Thyroid gland (tissue), 4 donors: ENCODE measurements around the gene PIGO. TPM values are rescaled to one million over a fixed set of nuclear protein-coding genes. Genes with fewer than 3 reads are reported as not detected.

Experiments
- DNase-seq, 2 donors: peaks; one replicate each; pipeline ENCODE4 v3.0.0-alpha.2; 2019
- H3K27ac ChIP-seq, 3 donors: fragments of 200-600 bp; sonication (generic); 1 replicate in 2 of 3; 2 replicates in 1 of 3; pipeline ENCODE4 v1.5.1; 2016 to 2019; ENCODE audit warnings: mild to moderate bottlenecking in 1 of 3, moderate library complexity in 1 of 3
- H3K27me3 ChIP-seq: fragments of 200-600 bp; sonication (generic); one replicate; pipeline ENCODE4 v1.5.1; 2019
- H3K36me3 ChIP-seq, 2 donors: fragments of 200-600 bp; sonication (generic); one replicate each; pipeline ENCODE4 v1.5.1; 2016 to 2019
- H3K4me1 ChIP-seq, 2 donors: fragments of 200-600 bp; sonication (generic); one replicate each; pipeline ENCODE4 v1.5.1; 2017 to 2019
- H3K4me3 ChIP-seq, 3 donors: fragments of 200-600 bp; sonication (generic); replicated peaks in 1 of 3; 1 replicate in 2 of 3; 2 replicates in 1 of 3; pipeline ENCODE4 v1.5.1; 2016; ENCODE audit warnings: mild to moderate bottlenecking in 1 of 3
- H3K9me3 ChIP-seq: fragments of 200-600 bp; sonication (generic); one replicate; pipeline ENCODE4 v1.5.1; 2017
- CTCF ChIP-seq, 6 experiments: fragments of 200-600 bp in 3 of 6; fragments of 450-650 bp in 3 of 6; sonication (generic) in 3 of 6; IDR thresholded peaks; one replicate each; pipeline ENCODE4 v1.5.1; 2016 to 2019; ENCODE audit warnings: antibody characterized with exemption in 6 of 6, mild to moderate bottlenecking in 2 of 6, inconsistent platforms in 1 of 6, moderate library complexity in 1 of 6
- POLR2A ChIP-seq, 2 donors: fragments of 450-650 bp; IDR thresholded peaks; one replicate each; pipeline ENCODE4 v1.6.1; 2017; ENCODE audit warnings: antibody characterized with exemption in 2 of 2, mild to moderate bottlenecking in 2 of 2, moderate library complexity in 1 of 2
- WGBS, 2 donors: methylation state at CpG; one replicate each; pipeline ENCODE4 v1.1.5; 2017; 5-methylcytosine and 5-hydroxymethylcytosine counted together
- intact Hi-C: fragments of 100-400 bp; cut with DNase I; formaldehyde crosslinking; loops from one replicate; pipeline ENCODE4 v1.15.1; 2023
- total RNA-seq, 4 donors: library from RNA; depleted of rRNA; stranded (reverse); fragments of >200 nt; gene quantifications; one replicate each; pipeline ENCODE4 v1.2.3, GENCODE V29; 2016

Gene PIGO
- total RNA-seq, 4 donors from 2014 or later = 20.8 to 50.5 (median 39.4) TPM

GRCh38 chr9:35102769-35103659 lies 6.6 kb upstream of the PIGO start, which contains the start of gene STOML2:
Gene STOML2, minus strand, starts transcription at chr9:35103131. Its CDS starts 37 bp downstream, at chr9:35103094.
- WGBS, 2 donors = 1 to 2% methylated on average over 45 to 55 of the region's 57 CpGs
- peak; percentile 97 for DNase-seq
- Histone ChIP-seq H3K4me1 (peaks cover 14 to 16% of the 10 kb centered on the region in 2 donors), H3K27me3 (no peaks in the 10 kb centered on the region), H3K36me3 (peaks cover 44 to 48% of the 10 kb centered on the region in 2 donors), H3K4me3 (peak within 1 kb of the TSS in 2 of 3 donors; percentile 51 to 60), H3K27ac (peak within 1 kb of the TSS; percentile 61 to 86 (median 72)), H3K9me3 (no peaks in the 10 kb centered on the region)
- TF ChIP-seq POLR2A (IDR thresholded peaks at IDR 0.05) = peak in 1 of 2 donors; percentile 74
- TF ChIP-seq CTCF (IDR thresholded peaks at IDR 0.05) = no peak
- intact Hi-C loops = no loop called here

- H3K27me3 ChIP-seq = no peaks in the 10 kb centered on the region
- peaks cover 14 to 16% of the 10 kb centered on the region in 2 donors for H3K4me1 ChIP-seq
- peaks cover 38 to 43% of the 10 kb centered on the region in 2 donors for H3K36me3 ChIP-seq
- 0 to 3% methylated on average over 8 to 10 of the region's 10 CpGs for WGBS, 2 donors
- no peak for DNase-seq
- peak overlapping the region in 2 of 3 donors; percentile 51 to 60 for H3K4me3 ChIP-seq
- TF ChIP-seq CTCF (IDR thresholded peaks at IDR 0.05) (no peak), POLR2A (IDR thresholded peaks at IDR 0.05) (no peak)
- peak overlapping the region in 2 of 3 donors; percentile 72 to 86 for H3K27ac ChIP-seq
- intact Hi-C loops = no loop called here
- H3K9me3 ChIP-seq = no peaks in the 10 kb centered on the region
These were observed 6.0 kb upstream of the PIGO start for GRCh38 chr9:35102465-35102768.

- H3K9me3 ChIP-seq = no peaks in the 10 kb centered on the region
- intact Hi-C loops = no loop called here
- H3K36me3 ChIP-seq = peaks cover 10 to 22% of the 10 kb centered on the region in 2 donors
- no peak overlapping the region for H3K4me3 ChIP-seq
- DNase-seq = no peak
- TF ChIP-seq POLR2A (IDR thresholded peaks at IDR 0.05) = no peak
- TF ChIP-seq CTCF (IDR thresholded peaks at IDR 0.05) = no peak
- H3K27me3 ChIP-seq = no peaks in the 10 kb centered on the region
- peaks cover 12 to 19% of the 10 kb centered on the region in 2 donors for H3K4me1 ChIP-seq
- WGBS, 2 donors = 86 to 92% methylated on average over 3 of the region's 3 CpGs
- H3K27ac ChIP-seq = no peak overlapping the region
These were observed 1.2 kb upstream of the PIGO start for GRCh38 chr9:35097573-35097972.

- Histone ChIP-seq H3K9me3 (no peaks in the 10 kb centered on the region), H3K4me3 (no peak overlapping the region), H3K27ac (no peak overlapping the region), H3K27me3 (no peaks in the 10 kb centered on the region), H3K4me1 (peaks cover 4 to 9% of the 10 kb centered on the region in 2 donors), H3K36me3 (peaks cover 45 to 54% of the 10 kb centered on the region in 2 donors)
- 96% methylated on average over 13 to 16 of the region's 17 CpGs for WGBS, 2 donors
- intact Hi-C loops = no loop called here
- no peak for DNase-seq
- TF ChIP-seq CTCF (IDR thresholded peaks at IDR 0.05) = no peak
These were observed 4.9 kb downstream of the PIGO start for GRCh38 chr9:35091536-35091935.

GRCh38 chr9:35089434-35089833 lies 7.0 kb downstream of the PIGO start:
- Histone ChIP-seq H3K27me3 (no peaks in the 10 kb centered on the region), H3K4me3 (no peak overlapping the region), H3K27ac (no peak overlapping the region), H3K9me3 (no peaks in the 10 kb centered on the region), H3K4me1 (no peaks in the 10 kb centered on the region), H3K36me3 (peaks cover 45 to 54% of the 10 kb centered on the region in 2 donors)
- TF ChIP-seq CTCF (IDR thresholded peaks at IDR 0.05) (no peak), POLR2A (IDR thresholded peaks at IDR 0.05) (no peak)
- WGBS, 2 donors = 96% methylated on average over 2 of the region's 2 CpGs
- intact Hi-C loops = no loop called here
- DNase-seq = no peak
